Vagina (tissue), 2 donors: ENCODE measurements around the gene ANKS1B.

Experiments used
- CTCF ChIP-seq, 3 experiments: fragments of 450-650 bp in 2 of 3; fragments of 200-600 bp in 1 of 3; sonication (generic) in 1 of 3; IDR thresholded peaks; one replicate each; pipeline ENCODE4 v1.5.1; 2017 to 2019; ENCODE audit warnings: antibody characterized with exemption in 3 of 3, mild to moderate bottlenecking in 2 of 3, moderate library complexity in 2 of 3
- POLR2A ChIP-seq, 2 donors: fragments of 450-650 bp; IDR thresholded peaks; one replicate each; pipeline ENCODE4 v1.6.1; 2017; ENCODE audit warnings: antibody characterized with exemption in 2 of 2, mild to moderate bottlenecking in 2 of 2, moderate library complexity in 2 of 2

- no peak for TF ChIP-seq CTCF (IDR thresholded peaks at IDR 0.05)
- TF ChIP-seq POLR2A (IDR thresholded peaks at IDR 0.05) = no peak
Measured at GRCh38 chr12:98863167-98863566, 1121.6 kb downstream of the ANKS1B start.
